GM12891 (cell line): ENCODE results near the gene HMCN1.

Experiments
- POLR2A ChIP-seq: IDR thresholded peaks from 2 replicates; pipeline ENCODE4 v1.6.1; 2011; ENCODE audit warnings: low read depth, low read length, control low read depth
- POLR2AphosphoS5 ChIP-seq: IDR thresholded peaks from 2 replicates; pipeline ENCODE4 v1.6.1; 2011; ENCODE audit warnings: low read depth, low read length, control low read depth
- TAF1 ChIP-seq: IDR thresholded peaks from 2 replicates; pipeline ENCODE4 v1.6.1; 2011; ENCODE audit warnings: low read depth, low read length, control low read depth

DNA sequence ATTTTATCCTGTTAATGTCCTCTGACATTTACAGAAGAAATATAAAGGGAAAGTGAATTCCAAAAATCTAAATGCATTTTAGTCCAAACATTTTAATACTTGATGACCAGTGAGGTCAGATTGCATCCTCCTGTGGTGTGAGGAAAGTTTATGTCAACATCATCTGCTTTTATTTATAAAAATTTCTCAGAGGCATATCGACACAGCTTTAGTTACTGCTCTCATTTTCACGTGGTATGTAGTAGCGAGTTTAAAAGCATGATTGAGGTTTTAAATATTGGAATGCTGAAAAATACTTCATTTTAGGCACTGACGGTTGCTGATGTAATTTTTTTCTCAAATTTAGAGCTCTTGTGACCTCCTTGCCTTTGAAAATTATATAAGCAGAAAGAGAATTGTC, 234.8 kb downstream of the HMCN1 start:
- TF ChIP-seq TAF1, result no peak
- TF ChIP-seq POLR2A, result no peak
- TF ChIP-seq POLR2AphosphoS5, result no peak
